SK-N-SH (cell line): ENCODE results near the gene FAM219A. TPM values are rescaled to one million over a fixed set of nuclear protein-coding genes. Genes with fewer than 3 reads are reported as not detected.

Experiments
- CTCF ChIA-PET: fragments of 300-600, 350-600 bp; formaldehyde crosslinking; extraction: SDS; loops from one replicate; lab custom pipeline; 2021; lab: Yijun Ruan, JAX
- POLR2A ChIA-PET: fragments of 350-600 bp; sonication (Branson Sonifier 250); formaldehyde crosslinking; extraction: SDS; loops from one replicate; lab custom pipeline; 2020; ENCODE audit warnings: antibody characterized with exemption, inconsistent platforms; lab: Yijun Ruan, JAX
- DNase-seq: peaks from one replicate; pipeline ENCODE4 v3.0.0; 2012
- H2AFZ ChIP-seq: fragments of 200-600 bp; sonication (generic); 2 replicates; pipeline ENCODE4 v1.8.1; 2016; ENCODE audit warnings: antibody characterized with exemption, mild to moderate bottlenecking, low read depth
- H3F3A ChIP-seq: fragments of 200-600 bp; sonication (generic); replicated peaks from 2 replicates; pipeline ENCODE3; 2016; ENCODE audit warnings: antibody characterized with exemption, mild to moderate bottlenecking; ENCODE audit not compliant: insufficient read depth
- H3K27ac ChIP-seq, 2 experiments: fragments of 200-500 bp in 1 of 2; fragments of 200-600 bp in 1 of 2; sonication (Bioruptor generic) in 1 of 2; sonication (generic), shearing (Covaris generic) in 1 of 2; 2 replicates each; pipeline versions ENCODE4 v1.5.1 to v1.6.1; 2014 to 2016; ENCODE audit warnings: low read depth in 2 of 2, inconsistent platforms in 1 of 2, low read length in 1 of 2, mild to moderate bottlenecking in 1 of 2, mixed read lengths in 1 of 2
- H3K27me3 ChIP-seq: fragments of 200-600 bp; sonication (generic), shearing (Covaris generic); 2 replicates; pipeline ENCODE4 v1.6.1; 2016; ENCODE audit warnings: mixed run types; ENCODE audit not compliant: insufficient read depth
- H3K36me3 ChIP-seq, 2 experiments: fragments of 200-500 bp in 1 of 2; fragments of 200-600 bp in 1 of 2; sonication (Bioruptor generic) in 1 of 2; sonication (generic) in 1 of 2; replicated peaks in 1 of 2; 2 replicates each; pipeline versions ENCODE3 to v1.5.1; 2014 to 2016; ENCODE audit warnings: low read length in 1 of 2, mild to moderate bottlenecking in 1 of 2; ENCODE audit not compliant: insufficient read depth in 2 of 2, control insufficient read depth in 1 of 2
- H3K4me1 ChIP-seq, 2 experiments: fragments of 200-500 bp in 1 of 2; fragments of 200-600 bp in 1 of 2; sonication (Bioruptor generic) in 1 of 2; sonication (generic), shearing (Covaris generic) in 1 of 2; 2 replicates each; pipeline versions ENCODE4 v1.5.1 to v1.6.1; 2014 to 2016; ENCODE audit warnings: low read depth in 1 of 2, low read length in 1 of 2, mixed run types in 1 of 2; ENCODE audit not compliant: insufficient read depth in 2 of 2, control insufficient read depth in 1 of 2
- H3K4me2 ChIP-seq: fragments of 200-600 bp; sonication (generic), shearing (Covaris generic); 2 replicates; pipeline ENCODE4 v1.6.1; 2017; ENCODE audit warnings: mixed run types
- H3K4me3 ChIP-seq, 2 experiments: fragments of 200-500 bp in 1 of 2; fragments of 200-600 bp in 1 of 2; sonication (Bioruptor generic) in 1 of 2; sonication (generic), shearing (Covaris generic) in 1 of 2; 2 replicates each; pipeline versions ENCODE4 v1.5.1 to v1.8.1; 2014 to 2016; ENCODE audit warnings: low read depth in 2 of 2, inconsistent platforms in 1 of 2, low read length in 1 of 2, mild to moderate bottlenecking in 1 of 2, mixed read lengths in 1 of 2, moderate library complexity in 1 of 2
- H3K79me2 ChIP-seq: fragments of 200-600 bp; sonication (generic); 2 replicates; pipeline ENCODE4 v1.8.1; 2017; ENCODE audit warnings: mild to moderate bottlenecking; ENCODE audit not compliant: insufficient read depth
- H3K9ac ChIP-seq: fragments of 200-600 bp; sonication (generic); 2 replicates; pipeline ENCODE4 v1.6.1; 2017; ENCODE audit warnings: mixed run types
- H3K9me2 ChIP-seq: fragments of 200-600 bp; sonication (generic); 2 replicates; pipeline ENCODE4 v1.6.1; 2017; ENCODE audit warnings: mixed run types
- H3K9me3 ChIP-seq: fragments of 200-600 bp; sonication (generic); 2 replicates; pipeline ENCODE4 v1.6.1; 2017; ENCODE audit warnings: mixed run types, mild to moderate bottlenecking, moderate library complexity
- H4K20me1 ChIP-seq: fragments of 200-600 bp; sonication (generic); 2 replicates; pipeline ENCODE4 v1.6.1; 2017; ENCODE audit warnings: mild to moderate bottlenecking, mixed run types; ENCODE audit not compliant: insufficient read depth
- CTCF ChIP-seq: fragments of 200-600 bp; sonication (generic); IDR thresholded peaks from 2 replicates; pipeline ENCODE4 v1.6.1; 2017; ENCODE audit warnings: antibody characterized with exemption, mild to moderate bottlenecking, moderate library complexity
- ELF1 ChIP-seq: IDR thresholded peaks from 2 replicates; pipeline ENCODE4 v1.4.0; 2012
- EP300 ChIP-seq, 2 experiments: IDR thresholded peaks; 2 replicates each; pipeline versions ENCODE4 v1.4.0 to v1.6.1; 2012; ENCODE audit warnings: borderline replicate concordance in 1 of 2, low read depth in 1 of 2, low read length in 1 of 2
- EZH2phosphoT487 ChIP-seq: fragments of 200-600 bp; sonication (generic); IDR thresholded peaks from 2 replicates; pipeline ENCODE4 v1.6.1; 2017; ENCODE audit warnings: low read depth, mixed run types, mild to moderate bottlenecking, antibody characterized with exemption, moderate library complexity, borderline replicate concordance
- FOSL2 ChIP-seq: IDR thresholded peaks from 2 replicates; pipeline ENCODE4 v1.4.0; 2012; ENCODE audit warnings: low read depth, mild to moderate bottlenecking, moderate library complexity, borderline replicate concordance
- FOXJ3 ChIP-seq: sonication (generic); formaldehyde crosslinking; IDR thresholded peaks from 2 replicates; pipeline ENCODE4 v1.5.1; 2020; ENCODE audit warnings: mild to moderate bottlenecking, missing genetic modification reagents
- IRF3 ChIP-seq: fragments of 150-350 bp; IDR thresholded peaks from 2 replicates; pipeline ENCODE4 v1.6.1; 2016; ENCODE audit warnings: mild to moderate bottlenecking, low read depth, low read length
- JUND ChIP-seq: IDR thresholded peaks from 2 replicates; pipeline ENCODE4 v1.4.0; 2012
- MXI1 ChIP-seq: IDR thresholded peaks from 2 replicates; pipeline ENCODE4 v1.6.1; 2012; ENCODE audit warnings: mild to moderate bottlenecking, low read depth, low read length, improper control_type of control experiment
- NFIC ChIP-seq: IDR thresholded peaks from 2 replicates; pipeline ENCODE4 v1.4.0; 2012; ENCODE audit warnings: borderline replicate concordance
- POLR2AphosphoS5 ChIP-seq: IDR thresholded peaks from 2 replicates; pipeline ENCODE4 v1.6.1; 2012; ENCODE audit warnings: low read depth, low read length
- RAD21 ChIP-seq: IDR thresholded peaks from 2 replicates; pipeline ENCODE4 v1.6.1; 2012; ENCODE audit warnings: mild to moderate bottlenecking, low read length
- RCOR1 ChIP-seq: fragments of 150-350 bp; IDR thresholded peaks from 2 replicates; pipeline ENCODE4 v1.6.1; 2017; ENCODE audit warnings: antibody characterized with exemption, low read length
- REST ChIP-seq: IDR thresholded peaks from 2 replicates; pipeline ENCODE4 v1.6.1; 2012; ENCODE audit warnings: mild to moderate bottlenecking, low read depth, low read length, moderate library complexity
- SMC3 ChIP-seq: IDR thresholded peaks from 2 replicates; pipeline ENCODE4 v1.6.1; 2012; ENCODE audit warnings: low read depth, low read length, improper control_type of control experiment
- TCF12 ChIP-seq: IDR thresholded peaks from 2 replicates; pipeline ENCODE4 v1.4.0; 2012
- TEAD4 ChIP-seq: IDR thresholded peaks from 2 replicates; pipeline ENCODE4 v1.4.0; 2012; ENCODE audit warnings: mild to moderate bottlenecking, borderline replicate concordance; ENCODE audit not compliant: insufficient read depth
- USF1 ChIP-seq: IDR thresholded peaks from 2 replicates; pipeline ENCODE4 v1.4.0; 2012; ENCODE audit warnings: low read depth, borderline replicate concordance
- WGBS: methylation state at CpG from one replicate; pipeline ENCODE4 v1.1.6; 2017; ENCODE audit warnings: low lambda C conversion rate; 5-methylcytosine and 5-hydroxymethylcytosine counted together
- polyA plus RNA-seq, 3 experiments: library from polyadenylated mRNA; depleted of rRNA; stranded (reverse); fragments of >200 nt; gene quantifications; 2 replicates each; pipeline ENCODE4 v1.2.3, GENCODE V29; 2012

FAM219A gene
- polyA plus RNA-seq, 1 of the 3 experiments (the other 2 are of a cell fraction), result 15.7 TPM

GRCh38 chr9:34399729-34400128 lies 58.6 kb downstream of the FAM219A start:
- TF ChIP-seq ELF1 (no peak), TCF12 (no peak), EZH2phosphoT487 (no peak), FOXJ3 (no peak), USF1 (no peak), EP300 (IDR thresholded peaks at IDR 0.05; ENCODE audit: borderline replicate concordance in 1 of 2, low read depth in 1 of 2, low read length in 1 of 2) (no peak), SMC3 (no peak), CTCF (no peak), RCOR1 (no peak), IRF3 (no peak), NFIC (no peak), REST (no peak), FOSL2 (no peak), RAD21 (no peak), JUND (no peak), TEAD4 (no peak), POLR2AphosphoS5 (no peak), MXI1 (no peak)
- peaks cover 6% of the 10 kb centered on the region for H3F3A ChIP-seq
- no peak overlapping the region for H3K9ac ChIP-seq
- H3K4me1 ChIP-seq, result no peaks in the 10 kb centered on the region
- no peak overlapping the region for H3K4me2 ChIP-seq
- no peaks in the 10 kb centered on the region for H3K79me2 ChIP-seq
- no peaks in the 10 kb centered on the region for H3K9me2 ChIP-seq
- H2AFZ ChIP-seq, result no peak overlapping the region
- 91% methylated on average over 4 of the region's 4 CpGs for whole genome bisulfite sequencing
- POLR2A ChIA-PET, result no interaction called here
- H3K27me3 ChIP-seq, result no peaks in the 10 kb centered on the region
- no peak overlapping the region for H3K4me3 ChIP-seq
- H4K20me1 ChIP-seq, result peaks cover 15% of the 10 kb centered on the region
- DNase-seq, result no peak
- CTCF ChIA-PET, result interaction anchor here (1.0 to 4.4 kb wide), 7 partner anchors 9 to 192 kb away, joined by 3 to 20 read pairs (median 5); no protein-coding TSS in a partner anchor
- no peak overlapping the region for H3K27ac ChIP-seq
- peaks cover 18 to 35% of the 10 kb centered on the region in 2 experiments for H3K36me3 ChIP-seq
- H3K9me3 ChIP-seq, result no peaks in the 10 kb centered on the region
